Activated CD8-positive, alpha-beta T cell treated with anti-CD3 and anti-CD28 coated beads for 36 hours (primary cell): ENCODE results near the gene WDR70. TPM values are rescaled to one million over a fixed set of nuclear protein-coding genes. Genes with fewer than 3 reads are reported as not detected.

ENCODE experiments used
- ATAC-seq: fragments of 200-7000 bp; cut with Tn5 transposase; one replicate; pipeline ENCODE4 v1.10.0; 2021; ENCODE audit warnings: mild to moderate bottlenecking, moderate library complexity
- CTCF ChIA-PET: fragments of 350-600 bp; sonication (Branson Sonifier 250); formaldehyde crosslinking; loops from one replicate; lab custom pipeline; 2021; ENCODE audit warnings: antibody characterized with exemption; lab: Charles Lee
- POLR2A ChIA-PET: fragments of 350-600 bp; sonication (Branson Sonifier 250); formaldehyde crosslinking; loops from one replicate; lab custom pipeline; 2021; ENCODE audit warnings: antibody characterized with exemption; lab: Charles Lee
- DNase-seq: peaks from one replicate; pipeline ENCODE4 v3.0.0-alpha.2; 2020
- H3K27ac Mint-ChIP-seq: one replicate; pipeline ENCODE4 v1.8.0; 2021; ENCODE audit warnings: mild to moderate bottlenecking, mixed read lengths
- H3K27me3 Mint-ChIP-seq: one replicate; pipeline ENCODE4 v1.8.0; 2021; ENCODE audit warnings: mixed read lengths
- H3K36me3 Mint-ChIP-seq: one replicate; pipeline ENCODE4 v1.8.0; 2021; ENCODE audit warnings: low read depth, mixed read lengths
- H3K4me1 Mint-ChIP-seq: one replicate; pipeline ENCODE4 v1.8.0; 2021; ENCODE audit warnings: low read depth, mixed read lengths
- H3K4me3 Mint-ChIP-seq: one replicate; pipeline ENCODE4 v1.8.0; 2021; ENCODE audit warnings: mild to moderate bottlenecking, moderate library complexity, mixed read lengths
- H3K9me3 Mint-ChIP-seq: one replicate; pipeline ENCODE4 v1.8.0; 2021; ENCODE audit warnings: mixed read lengths
- intact Hi-C: fragments of 100-400 bp; cut with micrococcal nuclease; formaldehyde crosslinking; loops from one replicate; pipeline ENCODE4 v1.10.0; 2022
- total RNA-seq, 2 experiments: library from RNA; stranded (reverse); gene quantifications; one replicate each; pipeline ENCODE4 v1.2.3, GENCODE V29; 2021
- TF ChIP-seq, protein P1 (sequence below): fragments of 200-600 bp; IDR thresholded peaks from one replicate; pipeline ENCODE4 v1.8.0; 2022; ENCODE audit warnings: antibody characterized with exemption, mild to moderate bottlenecking

WDR70 gene
- total RNA-seq, 2 experiments from 2014 or later: 30.8 to 32.7 TPM

DNA sequence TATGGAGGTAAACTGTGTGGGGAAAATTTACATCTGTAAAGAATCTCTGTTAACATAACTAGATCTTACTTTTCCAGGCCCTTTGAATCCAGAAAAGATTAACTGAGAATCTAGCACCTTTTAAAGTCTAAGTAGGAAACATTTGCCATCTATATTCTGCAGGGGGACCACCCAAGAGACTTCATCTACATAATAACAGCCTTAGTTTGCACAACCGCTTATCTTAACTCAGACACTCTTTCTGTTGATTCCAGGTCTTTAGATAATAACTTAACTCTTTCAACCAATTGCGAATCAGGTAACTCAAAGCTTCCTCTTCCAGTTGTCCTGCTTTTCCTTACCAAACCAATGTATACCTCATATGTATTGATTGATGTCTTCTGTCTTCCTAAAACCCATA is 407.3 kb downstream of the WDR70 start:
- ChIA-PET POLR2A (no interaction called here), CTCF (no interaction called here)
- ATAC-seq (no peak), DNase-seq (no peak)
- no peaks in the 10 kb centered on the region for H3K36me3 Mint-ChIP-seq
- intact Hi-C loops: no loop called here
- H3K4me3 Mint-ChIP-seq: no peak overlapping the region
- H3K27ac Mint-ChIP-seq: no peak overlapping the region
- peaks cover 3% of the 10 kb centered on the region for H3K9me3 Mint-ChIP-seq
- H3K27me3 Mint-ChIP-seq: peaks cover 2% of the 10 kb centered on the region
- TF ChIP-seq, protein P1, sequence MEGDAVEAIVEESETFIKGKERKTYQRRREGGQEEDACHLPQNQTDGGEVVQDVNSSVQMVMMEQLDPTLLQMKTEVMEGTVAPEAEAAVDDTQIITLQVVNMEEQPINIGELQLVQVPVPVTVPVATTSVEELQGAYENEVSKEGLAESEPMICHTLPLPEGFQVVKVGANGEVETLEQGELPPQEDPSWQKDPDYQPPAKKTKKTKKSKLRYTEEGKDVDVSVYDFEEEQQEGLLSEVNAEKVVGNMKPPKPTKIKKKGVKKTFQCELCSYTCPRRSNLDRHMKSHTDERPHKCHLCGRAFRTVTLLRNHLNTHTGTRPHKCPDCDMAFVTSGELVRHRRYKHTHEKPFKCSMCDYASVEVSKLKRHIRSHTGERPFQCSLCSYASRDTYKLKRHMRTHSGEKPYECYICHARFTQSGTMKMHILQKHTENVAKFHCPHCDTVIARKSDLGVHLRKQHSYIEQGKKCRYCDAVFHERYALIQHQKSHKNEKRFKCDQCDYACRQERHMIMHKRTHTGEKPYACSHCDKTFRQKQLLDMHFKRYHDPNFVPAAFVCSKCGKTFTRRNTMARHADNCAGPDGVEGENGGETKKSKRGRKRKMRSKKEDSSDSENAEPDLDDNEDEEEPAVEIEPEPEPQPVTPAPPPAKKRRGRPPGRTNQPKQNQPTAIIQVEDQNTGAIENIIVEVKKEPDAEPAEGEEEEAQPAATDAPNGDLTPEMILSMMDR: no peak
- H3K4me1 Mint-ChIP-seq: no peaks in the 10 kb centered on the region

- TF ChIP-seq, protein P1: no peak
- no peak for DNase-seq
- Mint-ChIP-seq H3K36me3 (no peaks in the 10 kb centered on the region), H3K27ac (no peak overlapping the region), H3K27me3 (peaks cover 2% of the 10 kb centered on the region), H3K4me1 (no peaks in the 10 kb centered on the region), H3K4me3 (no peak overlapping the region), H3K9me3 (peaks cover 7% of the 10 kb centered on the region)
- CTCF ChIA-PET: no interaction called here
- intact Hi-C loops: no loop called here
- POLR2A ChIA-PET: no interaction called here
- ATAC-seq: no peak
These were observed 407.9 kb downstream of the WDR70 start for GRCh38 chr5:37786862-37787519.

DNA sequence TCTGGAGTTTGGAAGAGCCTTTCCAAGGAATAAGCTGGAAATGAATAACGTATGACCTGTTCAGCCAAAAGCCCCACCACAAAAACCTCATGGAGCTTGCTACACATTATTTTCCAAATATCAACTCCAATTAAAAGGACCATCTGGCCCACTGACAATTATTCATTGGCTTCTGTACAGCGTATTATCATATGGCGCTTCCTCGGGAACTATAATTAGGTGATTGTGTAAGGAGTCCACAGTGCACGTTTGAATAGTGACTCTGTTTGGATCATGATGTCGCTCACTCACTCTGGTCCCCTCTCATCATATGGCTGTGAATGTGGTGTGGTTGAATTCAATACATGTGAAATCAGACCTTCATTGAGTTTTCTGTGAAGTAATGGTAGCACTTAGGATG is 408.6 kb downstream of the WDR70 start:
- intact Hi-C loops: no loop called here
- ChIA-PET CTCF (no interaction called here), POLR2A (no interaction called here)
- Mint-ChIP-seq H3K4me1 (no peaks in the 10 kb centered on the region), H3K4me3 (no peak overlapping the region), H3K9me3 (peaks cover 7% of the 10 kb centered on the region), H3K27me3 (peaks cover 2% of the 10 kb centered on the region), H3K36me3 (no peaks in the 10 kb centered on the region), H3K27ac (no peak overlapping the region)
- TF ChIP-seq, protein P1: no peak
- ATAC-seq (no peak), DNase-seq (no peak)

GRCh38 chr5:37789991-37790390 is 410.9 kb downstream of the WDR70 start:
- TF ChIP-seq, protein P1: no peak
- intact Hi-C loops: no loop called here
- Mint-ChIP-seq H3K27me3 (peaks cover 4% of the 10 kb centered on the region), H3K9me3 (peaks cover 6% of the 10 kb centered on the region), H3K36me3 (no peaks in the 10 kb centered on the region), H3K27ac (no peak overlapping the region), H3K4me1 (no peaks in the 10 kb centered on the region), H3K4me3 (no peak overlapping the region)
- ChIA-PET CTCF (interaction anchor here (1.1 kb wide), 1 partner anchor 403 kb away, joined by 3 read pairs; no protein-coding TSS in a partner anchor), POLR2A (no interaction called here)
- DNase-seq: no peak
- no peak for ATAC-seq

GRCh38 chr5:37791321-37791720 is 412.2 kb downstream of the WDR70 start:
- CTCF ChIA-PET: no interaction called here
- Mint-ChIP-seq H3K4me3 (no peak overlapping the region), H3K4me1 (no peaks in the 10 kb centered on the region), H3K27ac (no peak overlapping the region), H3K9me3 (peaks cover 7% of the 10 kb centered on the region), H3K36me3 (no peaks in the 10 kb centered on the region), H3K27me3 (peaks cover 2% of the 10 kb centered on the region)
- intact Hi-C loops: no loop called here
- POLR2A ChIA-PET: no interaction called here
- TF ChIP-seq, protein P1: no peak
- ATAC-seq (no peak), DNase-seq (no peak)
